ENCODE results near the gene CLNK.

The CLNK gene

GRCh38 chr4:10721616-10722015 is 37.0 kb upstream of the CLNK start:
- TF ChIP-seq EZH2 (IDR thresholded peaks at IDR 0.05; ENCODE audit: borderline replicate concordance, low read length) (no peak), CTCF (IDR thresholded peaks at IDR 0.05; ENCODE audit: low read length) (no peak)
- H3K36me3 ChIP-seq (ENCODE audit: insufficient read depth, low read length): no peaks in the 10 kb centered on the region
- no peak overlapping the region for H2AFZ ChIP-seq (ENCODE audit: low read length)
- no peaks in the 10 kb centered on the region for H3K4me1 ChIP-seq (ENCODE audit: insufficient read depth, low read length, severe bottlenecking)
- no peaks in the 10 kb centered on the region for H3K9me2 ChIP-seq (ENCODE audit: low read depth, low read length)
- H3K79me2 ChIP-seq (ENCODE audit: insufficient read depth, low read length): no peaks in the 10 kb centered on the region
- H3K27ac ChIP-seq (ENCODE audit: low read depth, low read length, poor library complexity, severe bottlenecking): no peak overlapping the region
- H3K27me3 ChIP-seq (ENCODE audit: insufficient read depth, low read length): no peaks in the 10 kb centered on the region
- no peaks in the 10 kb centered on the region for H4K20me1 ChIP-seq (ENCODE audit: insufficient read depth, low read length)
- no peaks in the 10 kb centered on the region for H3F3A ChIP-seq (ENCODE audit: insufficient read depth, low read length)
- no peak overlapping the region for H3K4me3 ChIP-seq (ENCODE audit: low read depth, low read length, poor library complexity, severe bottlenecking)
- H3K9me3 ChIP-seq (ENCODE audit: low read length): no peaks in the 10 kb centered on the region
- H3K4me2 ChIP-seq (ENCODE audit: low read length): no peak overlapping the region
- no peak overlapping the region for H3K9ac ChIP-seq (ENCODE audit: low read length)

GRCh38 chr4:10716163-10716562 is 31.6 kb upstream of the CLNK start:
- H3K4me1 ChIP-seq (ENCODE audit: insufficient read depth, low read length, severe bottlenecking): no peaks in the 10 kb centered on the region
- no peak overlapping the region for H3K27ac ChIP-seq (ENCODE audit: low read depth, low read length, poor library complexity, severe bottlenecking)
- H3F3A ChIP-seq (ENCODE audit: insufficient read depth, low read length): no peaks in the 10 kb centered on the region
- no peaks in the 10 kb centered on the region for H3K9me3 ChIP-seq (ENCODE audit: low read length)
- H4K20me1 ChIP-seq (ENCODE audit: insufficient read depth, low read length): no peaks in the 10 kb centered on the region
- no peaks in the 10 kb centered on the region for H3K27me3 ChIP-seq (ENCODE audit: insufficient read depth, low read length)
- H2AFZ ChIP-seq (ENCODE audit: low read length): no peak overlapping the region
- no peaks in the 10 kb centered on the region for H3K79me2 ChIP-seq (ENCODE audit: insufficient read depth, low read length)
- no peaks in the 10 kb centered on the region for H3K36me3 ChIP-seq (ENCODE audit: insufficient read depth, low read length)
- no peak overlapping the region for H3K4me3 ChIP-seq (ENCODE audit: low read depth, low read length, poor library complexity, severe bottlenecking)
- H3K9ac ChIP-seq (ENCODE audit: low read length): no peak overlapping the region
- H3K9me2 ChIP-seq (ENCODE audit: low read depth, low read length): no peaks in the 10 kb centered on the region
- no peak overlapping the region for H3K4me2 ChIP-seq (ENCODE audit: low read length)
- TF ChIP-seq EZH2 (IDR thresholded peaks at IDR 0.05; ENCODE audit: borderline replicate concordance, low read length): no peak
- TF ChIP-seq CTCF (IDR thresholded peaks at IDR 0.05; ENCODE audit: low read length): no peak

GRCh38 chr4:10715696-10716095 is 31.1 kb upstream of the CLNK start:
- no peaks in the 10 kb centered on the region for H3K9me3 ChIP-seq (ENCODE audit: low read length)
- no peak overlapping the region for H3K9ac ChIP-seq (ENCODE audit: low read length)
- no peaks in the 10 kb centered on the region for H3K9me2 ChIP-seq (ENCODE audit: low read depth, low read length)
- H3K4me2 ChIP-seq (ENCODE audit: low read length): no peak overlapping the region
- no peaks in the 10 kb centered on the region for H4K20me1 ChIP-seq (ENCODE audit: insufficient read depth, low read length)
- no peak overlapping the region for H3K27ac ChIP-seq (ENCODE audit: low read depth, low read length, poor library complexity, severe bottlenecking)
- no peaks in the 10 kb centered on the region for H3K4me1 ChIP-seq (ENCODE audit: insufficient read depth, low read length, severe bottlenecking)
- TF ChIP-seq EZH2 (IDR thresholded peaks at IDR 0.05; ENCODE audit: borderline replicate concordance, low read length): no peak
- TF ChIP-seq CTCF (IDR thresholded peaks at IDR 0.05; ENCODE audit: low read length): no peak
- H3K4me3 ChIP-seq (ENCODE audit: low read depth, low read length, poor library complexity, severe bottlenecking): no peak overlapping the region
- H3K79me2 ChIP-seq (ENCODE audit: insufficient read depth, low read length): no peaks in the 10 kb centered on the region
- H2AFZ ChIP-seq (ENCODE audit: low read length): no peak overlapping the region
- no peaks in the 10 kb centered on the region for H3K36me3 ChIP-seq (ENCODE audit: insufficient read depth, low read length)
- no peaks in the 10 kb centered on the region for H3K27me3 ChIP-seq (ENCODE audit: insufficient read depth, low read length)
- no peaks in the 10 kb centered on the region for H3F3A ChIP-seq (ENCODE audit: insufficient read depth, low read length)

Measured in OCI-LY1 (cell line).